ENCODE measurements around the gene CENPO. TPM values are rescaled to one million over a fixed set of nuclear protein-coding genes. Genes with fewer than 3 reads are reported as not detected.

Gene CENPO
- total RNA-seq, 2 donors from 2014 or later, result 27.3 to 40.3 TPM

GRCh38 chr2:24822049-24822706 lies 29.0 kb downstream of the CENPO start:
- no peak overlapping the region for H3K4me3 Mint-ChIP-seq
- no peak overlapping the region for H3K9ac ChIP-seq (ENCODE audit: extremely low read depth, low read length, poor library complexity, severe bottlenecking)

GRCh38 chr2:24824071-24824588 lies 30.9 kb downstream of the CENPO start:
- no peaks in the 10 kb centered on the region for H3K9me3 Mint-ChIP-seq
- peak; percentile 41 for DNase-seq
- Histone ChIP-seq H3K9ac (ENCODE audit: extremely low read depth, low read length, poor library complexity, severe bottlenecking) (no peak overlapping the region), H3K4me1 (ENCODE audit: control insufficient read depth, insufficient read depth, low read length) (peaks cover 6% of the 10 kb centered on the region), H3K9me3 (ENCODE audit: control insufficient read depth, low read length) (no peaks in the 10 kb centered on the region), H3K27ac (ENCODE audit: low read depth, low read length) (no peak overlapping the region), H3K27me3 (ENCODE audit: control insufficient read depth, insufficient read depth, low read length, poor library complexity, severe bottlenecking) (no peaks in the 10 kb centered on the region), H3K36me3 (ENCODE audit: control insufficient read depth, insufficient read depth, low read length) (peaks cover 48% of the 10 kb centered on the region), H3K4me3 (ENCODE audit: low read length) (no peak overlapping the region)
- no peak overlapping the region for H3K27ac Mint-ChIP-seq
- H3K4me1 Mint-ChIP-seq, result peaks cover 30% of the 10 kb centered on the region
- TF ChIP-seq, protein P1, sequence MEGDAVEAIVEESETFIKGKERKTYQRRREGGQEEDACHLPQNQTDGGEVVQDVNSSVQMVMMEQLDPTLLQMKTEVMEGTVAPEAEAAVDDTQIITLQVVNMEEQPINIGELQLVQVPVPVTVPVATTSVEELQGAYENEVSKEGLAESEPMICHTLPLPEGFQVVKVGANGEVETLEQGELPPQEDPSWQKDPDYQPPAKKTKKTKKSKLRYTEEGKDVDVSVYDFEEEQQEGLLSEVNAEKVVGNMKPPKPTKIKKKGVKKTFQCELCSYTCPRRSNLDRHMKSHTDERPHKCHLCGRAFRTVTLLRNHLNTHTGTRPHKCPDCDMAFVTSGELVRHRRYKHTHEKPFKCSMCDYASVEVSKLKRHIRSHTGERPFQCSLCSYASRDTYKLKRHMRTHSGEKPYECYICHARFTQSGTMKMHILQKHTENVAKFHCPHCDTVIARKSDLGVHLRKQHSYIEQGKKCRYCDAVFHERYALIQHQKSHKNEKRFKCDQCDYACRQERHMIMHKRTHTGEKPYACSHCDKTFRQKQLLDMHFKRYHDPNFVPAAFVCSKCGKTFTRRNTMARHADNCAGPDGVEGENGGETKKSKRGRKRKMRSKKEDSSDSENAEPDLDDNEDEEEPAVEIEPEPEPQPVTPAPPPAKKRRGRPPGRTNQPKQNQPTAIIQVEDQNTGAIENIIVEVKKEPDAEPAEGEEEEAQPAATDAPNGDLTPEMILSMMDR (conservative IDR thresholded peaks at IDR 0.05), result no peak
- 96% methylated on average over 13 to 14 of the region's 14 CpGs for WGBS, 2 experiments (ENCODE audit: insufficient coverage in 1 of 2, insufficient read length in 1 of 2)
- H3K4me3 Mint-ChIP-seq, result no peak overlapping the region
- no peaks in the 10 kb centered on the region for H3K27me3 Mint-ChIP-seq (ENCODE audit: insufficient read depth)
- H3K36me3 Mint-ChIP-seq (ENCODE audit: low read depth), result peaks cover 49% of the 10 kb centered on the region

More at GRCh38 chr2:24822049-24822706, 29.0 kb downstream of the CENPO start:
- Histone ChIP-seq H3K36me3 (ENCODE audit: control insufficient read depth, insufficient read depth, low read length) (peaks cover 65% of the 10 kb centered on the region), H3K4me1 (ENCODE audit: control insufficient read depth, insufficient read depth, low read length) (peaks cover 6% of the 10 kb centered on the region), H3K4me3 (ENCODE audit: low read length) (no peak overlapping the region), H3K27ac (ENCODE audit: low read depth, low read length) (peak overlapping the region; percentile 73), H3K27me3 (ENCODE audit: control insufficient read depth, insufficient read depth, low read length, poor library complexity, severe bottlenecking) (no peaks in the 10 kb centered on the region), H3K9me3 (ENCODE audit: control insufficient read depth, low read length) (no peaks in the 10 kb centered on the region)
- H3K9me3 Mint-ChIP-seq, result no peaks in the 10 kb centered on the region
- H3K27ac Mint-ChIP-seq, result peak overlapping the region; percentile 84
- H3K36me3 Mint-ChIP-seq (ENCODE audit: low read depth), result peaks cover 65% of the 10 kb centered on the region
- WGBS, 2 experiments (ENCODE audit: insufficient coverage in 1 of 2, insufficient read length in 1 of 2), result 70 to 89% methylated on average over 4 to 7 of the region's 7 CpGs
- no peaks in the 10 kb centered on the region for H3K27me3 Mint-ChIP-seq (ENCODE audit: insufficient read depth)
- peak; percentile 91 for DNase-seq
- TF ChIP-seq, protein P1 (conservative IDR thresholded peaks at IDR 0.05), result no peak
- peaks cover 25% of the 10 kb centered on the region for H3K4me1 Mint-ChIP-seq

GRCh38 chr2:24824966-24825882 lies 32.0 kb downstream of the CENPO start:
- no peak overlapping the region for H3K9ac ChIP-seq (ENCODE audit: extremely low read depth, low read length, poor library complexity, severe bottlenecking)
- H3K9me3 ChIP-seq (ENCODE audit: control insufficient read depth, low read length), result no peaks in the 10 kb centered on the region
- peaks cover 6% of the 10 kb centered on the region for H3K4me1 ChIP-seq (ENCODE audit: control insufficient read depth, insufficient read depth, low read length)
- Mint-ChIP-seq H3K9me3 (no peaks in the 10 kb centered on the region), H3K4me1 (peaks cover 30% of the 10 kb centered on the region), H3K36me3 (ENCODE audit: low read depth) (peaks cover 42% of the 10 kb centered on the region), H3K4me3 (no peak overlapping the region), H3K27me3 (ENCODE audit: insufficient read depth) (no peaks in the 10 kb centered on the region), H3K27ac (no peak overlapping the region)
- no peak overlapping the region for H3K4me3 ChIP-seq (ENCODE audit: low read length)
- H3K27me3 ChIP-seq (ENCODE audit: control insufficient read depth, insufficient read depth, low read length, poor library complexity, severe bottlenecking), result no peaks in the 10 kb centered on the region
- DNase-seq, result peak; percentile 61
- 90 to 97% methylated on average over 6 to 9 of the region's 16 CpGs for WGBS, 2 experiments (ENCODE audit: insufficient coverage in 1 of 2, insufficient read length in 1 of 2)
- TF ChIP-seq, protein P1 (conservative IDR thresholded peaks at IDR 0.05), result peak; percentile 72
- H3K27ac ChIP-seq (ENCODE audit: low read depth, low read length), result no peak overlapping the region
- H3K36me3 ChIP-seq (ENCODE audit: control insufficient read depth, insufficient read depth, low read length), result peaks cover 42% of the 10 kb centered on the region
